Measurements from ENCODE around the gene RABEP2. TPM values are rescaled to one million over a fixed set of nuclear protein-coding genes. Genes with fewer than 3 reads are reported as not detected.

Gene RABEP2
- total and polyA plus RNA-seq, 5 donors from 2014 or later, result 2.9 to 28.2 (median 3.8) TPM

DNA sequence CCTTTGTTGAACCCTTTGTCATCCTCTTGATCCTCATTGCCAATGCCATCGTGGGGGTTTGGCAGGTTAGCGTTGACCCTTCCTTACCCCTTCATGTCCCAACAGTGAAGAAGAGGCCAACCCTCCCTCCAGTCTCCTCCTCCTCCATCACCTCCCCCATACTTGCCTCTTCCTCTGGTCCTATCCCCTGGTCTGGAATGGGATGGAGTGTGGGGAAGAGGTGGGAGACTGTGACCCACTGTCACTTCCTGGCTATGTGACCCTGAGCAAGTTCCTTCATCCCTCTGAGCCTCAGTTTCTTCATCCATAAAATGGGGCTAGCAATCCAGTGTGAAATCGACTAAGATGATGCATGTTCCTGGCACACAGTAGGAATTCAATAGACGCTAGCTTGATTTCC, 44.1 kb downstream of the RABEP2 start:
- H3K27me3 Mint-ChIP-seq, result peaks cover 6% of the 10 kb centered on the region
- H3K9me3 Mint-ChIP-seq, result no peaks in the 10 kb centered on the region
- Histone ChIP-seq H3K4me1 (ENCODE audit: control insufficient read depth, insufficient read depth, low read length, poor library complexity, severe bottlenecking) (peaks cover 17% of the 10 kb centered on the region), H3K27me3 (ENCODE audit: control insufficient read depth, insufficient read depth, low read length) (no peaks in the 10 kb centered on the region), H3K4me3 (ENCODE audit: low read depth, low read length) (no peak overlapping the region), H3K27ac (ENCODE audit: insufficient read depth, low read length, poor library complexity, severe bottlenecking) (no peak overlapping the region), H3K36me3 (ENCODE audit: control insufficient read depth, insufficient read depth, low read length) (no peaks in the 10 kb centered on the region), H3K9me3 (ENCODE audit: control insufficient read depth in 2 of 2, low read length in 2 of 2) (no peaks in the 10 kb centered on the region)
- peaks cover 0 to 23% (median 9%) of the 10 kb centered on the region in 4 donors for H3K4me1 Mint-ChIP-seq
- no peak for ATAC-seq (ENCODE audit: low read depth in 2 of 2)
- H3K27ac Mint-ChIP-seq, result peak overlapping the region in 2 of 3 donors; percentile 31 to 45
- peak overlapping the region; percentile 66 to 90 (median 86) for H3K4me3 Mint-ChIP-seq
- no peaks in the 10 kb centered on the region for H3K36me3 Mint-ChIP-seq
- DNase-seq, result no peak

DNA sequence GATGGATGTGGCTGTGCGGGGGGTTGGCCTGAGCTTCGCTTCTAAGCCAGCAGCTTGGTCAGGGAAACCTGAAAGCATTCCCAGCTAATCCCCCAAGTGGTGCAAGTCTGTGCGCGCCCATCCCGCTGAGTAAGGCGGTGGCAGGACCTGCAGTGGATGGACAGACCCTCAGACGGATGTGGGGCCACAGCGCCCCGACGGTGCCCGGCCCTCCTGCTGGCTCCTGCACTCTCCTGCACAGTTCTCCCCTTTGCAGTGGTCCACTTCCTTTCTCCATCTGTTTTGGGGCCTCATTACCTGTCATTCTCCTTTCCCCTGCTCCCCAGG, 44.5 kb downstream of the RABEP2 start:
- Histone ChIP-seq H3K27ac (ENCODE audit: insufficient read depth, low read length, poor library complexity, severe bottlenecking) (no peak overlapping the region), H3K4me3 (ENCODE audit: low read depth, low read length) (no peak overlapping the region), H3K9me3 (ENCODE audit: control insufficient read depth in 2 of 2, low read length in 2 of 2) (no peaks in the 10 kb centered on the region), H3K4me1 (ENCODE audit: control insufficient read depth, insufficient read depth, low read length, poor library complexity, severe bottlenecking) (peaks cover 17% of the 10 kb centered on the region), H3K27me3 (ENCODE audit: control insufficient read depth, insufficient read depth, low read length) (no peaks in the 10 kb centered on the region), H3K36me3 (ENCODE audit: control insufficient read depth, insufficient read depth, low read length) (no peaks in the 10 kb centered on the region)
- H3K27ac Mint-ChIP-seq, result peak overlapping the region in 2 of 3 donors; percentile 31 to 45
- peaks cover 0 to 23% (median 9%) of the 10 kb centered on the region in 4 donors for H3K4me1 Mint-ChIP-seq
- DNase-seq (no peak), ATAC-seq (ENCODE audit: low read depth in 2 of 2) (no peak)
- peak overlapping the region; percentile 66 to 90 (median 86) for H3K4me3 Mint-ChIP-seq
- no peaks in the 10 kb centered on the region for H3K36me3 Mint-ChIP-seq
- H3K9me3 Mint-ChIP-seq, result no peaks in the 10 kb centered on the region
- peaks cover 6% of the 10 kb centered on the region for H3K27me3 Mint-ChIP-seq

DNA sequence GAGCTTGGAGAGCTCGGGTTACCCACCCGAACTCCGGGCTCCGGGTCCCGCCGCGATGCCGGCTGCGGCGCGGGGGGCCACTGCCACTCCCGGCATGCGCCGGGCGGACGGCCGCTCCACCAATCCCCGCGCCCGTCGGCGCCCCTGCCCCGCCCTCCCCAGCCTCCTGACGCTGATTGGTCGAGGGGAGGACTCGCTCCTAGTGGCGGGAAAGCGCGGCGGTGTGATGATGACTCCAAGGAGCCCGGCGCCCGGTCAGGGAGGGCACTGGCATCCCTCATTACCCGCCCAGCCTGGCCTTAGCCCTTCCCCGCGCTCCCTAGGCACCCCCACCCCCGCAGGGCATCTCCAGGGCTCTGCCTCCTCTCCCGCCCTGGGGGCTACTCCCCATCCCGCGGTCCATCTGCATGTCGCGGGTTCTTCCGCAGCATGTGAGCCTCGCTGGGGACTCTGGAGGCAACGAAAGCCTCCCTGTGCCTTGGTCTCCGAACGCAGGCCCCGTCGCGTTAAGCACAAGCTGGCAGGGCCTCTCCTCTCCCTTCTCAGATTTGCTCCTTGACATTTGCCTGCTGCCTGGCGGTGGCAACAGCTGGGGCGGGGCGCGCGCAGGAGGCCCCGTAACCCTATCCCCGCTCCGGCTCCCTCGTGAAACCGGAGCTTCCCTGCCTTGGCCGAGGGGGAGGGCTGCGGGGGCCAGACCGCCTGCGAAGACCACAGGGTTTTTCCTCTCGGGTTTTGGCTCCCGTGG, 45.0 kb downstream of the RABEP2 start:
- Mint-ChIP-seq H3K9me3 (no peaks in the 10 kb centered on the region), H3K4me1 (peaks cover 0 to 23% (median 9%) of the 10 kb centered on the region in 4 donors), H3K27ac (no peak overlapping the region), H3K36me3 (no peaks in the 10 kb centered on the region), H3K27me3 (peaks cover 6% of the 10 kb centered on the region), H3K4me3 (peak overlapping the region; percentile 66 to 95 (median 88))
- no peaks in the 10 kb centered on the region for H3K27me3 ChIP-seq (ENCODE audit: control insufficient read depth, insufficient read depth, low read length)
- no peaks in the 10 kb centered on the region for H3K9me3 ChIP-seq (ENCODE audit: control insufficient read depth in 2 of 2, low read length in 2 of 2)
- peak; percentile 79 to 89 (median 87) for DNase-seq
- no peaks in the 10 kb centered on the region for H3K36me3 ChIP-seq (ENCODE audit: control insufficient read depth, insufficient read depth, low read length)
- H3K4me1 ChIP-seq (ENCODE audit: control insufficient read depth, insufficient read depth, low read length, poor library complexity, severe bottlenecking), result peaks cover 17% of the 10 kb centered on the region
- H3K27ac ChIP-seq (ENCODE audit: insufficient read depth, low read length, poor library complexity, severe bottlenecking), result peak overlapping the region; percentile 51
- peak; percentile 96 to 98 for ATAC-seq (ENCODE audit: low read depth in 2 of 2)
- H3K4me3 ChIP-seq (ENCODE audit: low read depth, low read length), result peak overlapping the region; percentile 67

DNA sequence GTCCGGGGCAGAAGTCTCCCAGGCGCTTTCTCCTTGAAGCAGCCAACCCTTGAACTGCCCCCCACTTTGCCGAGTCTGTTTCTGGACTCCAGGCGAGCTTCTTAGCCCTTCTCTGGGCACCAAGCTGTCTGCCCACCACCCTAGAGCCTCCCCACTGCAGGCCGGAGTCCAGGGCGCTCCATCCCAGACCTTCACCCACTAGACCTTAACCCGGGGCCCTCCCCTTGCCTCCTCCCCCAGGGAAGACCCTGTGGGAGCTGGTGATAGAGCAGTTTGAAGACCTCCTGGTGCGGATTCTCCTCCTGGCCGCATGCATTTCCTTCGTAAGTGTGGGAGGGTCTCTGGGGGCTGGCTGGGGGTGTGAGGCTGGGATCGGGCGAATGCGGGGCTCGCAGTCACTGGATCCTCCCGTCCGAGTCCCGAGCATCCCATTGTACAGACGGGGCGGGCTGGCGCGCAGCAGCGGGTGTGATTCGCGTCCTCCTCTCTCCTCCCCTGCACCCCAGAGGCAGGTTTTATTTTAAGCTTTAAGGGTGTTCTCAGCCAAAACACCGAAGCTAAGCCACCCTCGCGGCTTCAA, 45.7 kb downstream of the RABEP2 start:
- no peaks in the 10 kb centered on the region for H3K36me3 ChIP-seq (ENCODE audit: control insufficient read depth, insufficient read depth, low read length)
- peak overlapping the region in 1 of 3 donors; percentile 79 for H3K27ac Mint-ChIP-seq
- peaks cover 0 to 23% (median 9%) of the 10 kb centered on the region in 4 donors for H3K4me1 Mint-ChIP-seq
- peak overlapping the region; percentile 51 for H3K27ac ChIP-seq (ENCODE audit: insufficient read depth, low read length, poor library complexity, severe bottlenecking)
- H3K4me3 Mint-ChIP-seq, result peak overlapping the region; percentile 66 to 95 (median 88)
- H3K4me1 ChIP-seq (ENCODE audit: control insufficient read depth, insufficient read depth, low read length, poor library complexity, severe bottlenecking), result peaks cover 17% of the 10 kb centered on the region
- H3K4me3 ChIP-seq (ENCODE audit: low read depth, low read length), result peak overlapping the region; percentile 67
- peaks cover 6% of the 10 kb centered on the region for H3K27me3 Mint-ChIP-seq
- H3K9me3 Mint-ChIP-seq, result no peaks in the 10 kb centered on the region
- H3K9me3 ChIP-seq (ENCODE audit: control insufficient read depth in 2 of 2, low read length in 2 of 2), result no peaks in the 10 kb centered on the region
- ATAC-seq (ENCODE audit: low read depth in 2 of 2) (peak; percentile 36 to 41), DNase-seq (no peak)
- H3K36me3 Mint-ChIP-seq, result no peaks in the 10 kb centered on the region
- H3K27me3 ChIP-seq (ENCODE audit: control insufficient read depth, insufficient read depth, low read length), result no peaks in the 10 kb centered on the region

DNA sequence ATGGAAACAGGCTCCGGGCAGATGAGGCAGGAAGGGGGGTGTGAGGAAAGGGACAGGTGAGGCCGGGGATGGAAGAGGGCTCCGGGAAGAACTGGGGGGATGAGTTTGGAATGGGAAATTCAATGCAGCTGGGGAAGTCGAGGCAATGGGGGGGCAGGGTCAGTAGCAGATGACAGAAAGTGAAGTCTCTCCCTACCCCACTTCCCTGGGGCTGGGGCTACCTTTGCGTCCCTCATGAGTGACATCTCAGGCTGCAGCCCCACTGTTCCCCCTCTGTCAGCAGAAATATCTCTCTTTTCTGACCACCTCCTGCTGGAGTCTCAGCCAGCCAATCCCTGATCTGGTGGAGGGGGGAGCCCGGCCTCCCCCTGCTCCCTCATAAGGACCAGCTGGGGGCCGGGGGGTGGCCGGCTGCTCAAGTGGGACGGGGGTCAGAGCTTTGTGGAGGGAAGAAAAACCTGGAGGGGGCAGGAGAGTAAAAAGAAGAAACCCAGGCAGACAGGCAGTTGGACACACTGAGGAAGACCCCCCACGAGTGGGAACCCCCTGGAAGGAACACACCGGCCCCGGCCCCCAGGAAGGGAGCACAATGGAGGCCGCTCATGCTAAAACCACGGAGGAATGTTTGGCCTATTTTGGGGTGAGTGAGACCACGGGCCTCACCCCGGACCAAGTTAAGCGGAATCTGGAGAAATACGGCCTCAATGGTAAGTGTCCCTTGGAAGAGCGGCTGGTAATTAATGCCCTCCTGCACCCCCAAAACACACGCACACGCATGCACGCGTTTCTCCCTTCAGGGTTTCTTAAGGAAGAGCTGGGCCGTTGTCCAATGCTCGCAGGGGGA, 46.7 kb downstream of the RABEP2 start, which contains the start of gene ATP2A1:
TSS of gene ATP2A1 (plus strand) at position 406 of the 844 bp plus-strand sequence. CDS start at position 590, 184 bp downstream.
- no peaks in the 10 kb centered on the region for H3K36me3 ChIP-seq (ENCODE audit: control insufficient read depth, insufficient read depth, low read length)
- Mint-ChIP-seq H3K9me3 (no peaks in the 10 kb centered on the region), H3K4me1 (peaks cover 0 to 18% (median 9%) of the 10 kb centered on the region in 4 donors), H3K27me3 (peaks cover 6% of the 10 kb centered on the region), H3K36me3 (no peaks in the 10 kb centered on the region), H3K27ac (peak within 1 kb of the TSS in 1 of 3 donors; percentile 79), H3K4me3 (peak within 1 kb of the TSS; percentile 66 to 95 (median 88))
- no peaks in the 10 kb centered on the region for H3K9me3 ChIP-seq (ENCODE audit: control insufficient read depth in 2 of 2, low read length in 2 of 2)
- no peak for DNase-seq
- ATAC-seq (ENCODE audit: low read depth in 2 of 2), result no peak
- no peak within 1 kb of the TSS for H3K27ac ChIP-seq (ENCODE audit: insufficient read depth, low read length, poor library complexity, severe bottlenecking)
- no peaks in the 10 kb centered on the region for H3K27me3 ChIP-seq (ENCODE audit: control insufficient read depth, insufficient read depth, low read length)
- peak within 1 kb of the TSS; percentile 67 for H3K4me3 ChIP-seq (ENCODE audit: low read depth, low read length)
- peaks cover 17% of the 10 kb centered on the region for H3K4me1 ChIP-seq (ENCODE audit: control insufficient read depth, insufficient read depth, low read length, poor library complexity, severe bottlenecking)

DNA sequence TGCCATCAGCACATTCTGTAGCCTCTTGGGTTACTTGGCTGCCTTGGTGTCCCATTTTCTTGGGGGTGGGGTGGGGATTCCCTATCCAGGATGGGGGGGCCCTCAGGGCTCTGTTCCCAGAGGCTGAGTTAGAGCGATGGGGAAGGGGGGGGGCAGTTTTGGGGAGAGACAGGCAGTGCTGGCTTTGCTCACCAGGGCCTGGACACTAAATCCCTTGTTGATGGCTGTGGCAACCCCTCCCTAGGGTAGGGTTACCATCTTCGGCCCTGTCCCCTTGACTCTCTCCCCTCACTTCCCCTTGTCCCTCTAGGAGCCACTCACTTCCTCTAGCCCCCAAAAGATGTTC, 47.4 kb downstream of the RABEP2 start:
- Mint-ChIP-seq H3K4me3 (peak overlapping the region in 2 of 4 donors; percentile 38 to 50), H3K27me3 (peaks cover 6% of the 10 kb centered on the region), H3K4me1 (peaks cover 0 to 18% (median 9%) of the 10 kb centered on the region in 4 donors), H3K9me3 (no peaks in the 10 kb centered on the region), H3K27ac (no peak overlapping the region), H3K36me3 (no peaks in the 10 kb centered on the region)
- no peak overlapping the region for H3K27ac ChIP-seq (ENCODE audit: insufficient read depth, low read length, poor library complexity, severe bottlenecking)
- ATAC-seq (ENCODE audit: low read depth in 2 of 2) (no peak), DNase-seq (no peak)
- H3K36me3 ChIP-seq (ENCODE audit: control insufficient read depth, insufficient read depth, low read length), result no peaks in the 10 kb centered on the region
- no peaks in the 10 kb centered on the region for H3K27me3 ChIP-seq (ENCODE audit: control insufficient read depth, insufficient read depth, low read length)
- no peak overlapping the region for H3K4me3 ChIP-seq (ENCODE audit: low read depth, low read length)
- no peaks in the 10 kb centered on the region for H3K9me3 ChIP-seq (ENCODE audit: control insufficient read depth in 2 of 2, low read length in 2 of 2)
- peaks cover 17% of the 10 kb centered on the region for H3K4me1 ChIP-seq (ENCODE audit: control insufficient read depth, insufficient read depth, low read length, poor library complexity, severe bottlenecking)

DNA sequence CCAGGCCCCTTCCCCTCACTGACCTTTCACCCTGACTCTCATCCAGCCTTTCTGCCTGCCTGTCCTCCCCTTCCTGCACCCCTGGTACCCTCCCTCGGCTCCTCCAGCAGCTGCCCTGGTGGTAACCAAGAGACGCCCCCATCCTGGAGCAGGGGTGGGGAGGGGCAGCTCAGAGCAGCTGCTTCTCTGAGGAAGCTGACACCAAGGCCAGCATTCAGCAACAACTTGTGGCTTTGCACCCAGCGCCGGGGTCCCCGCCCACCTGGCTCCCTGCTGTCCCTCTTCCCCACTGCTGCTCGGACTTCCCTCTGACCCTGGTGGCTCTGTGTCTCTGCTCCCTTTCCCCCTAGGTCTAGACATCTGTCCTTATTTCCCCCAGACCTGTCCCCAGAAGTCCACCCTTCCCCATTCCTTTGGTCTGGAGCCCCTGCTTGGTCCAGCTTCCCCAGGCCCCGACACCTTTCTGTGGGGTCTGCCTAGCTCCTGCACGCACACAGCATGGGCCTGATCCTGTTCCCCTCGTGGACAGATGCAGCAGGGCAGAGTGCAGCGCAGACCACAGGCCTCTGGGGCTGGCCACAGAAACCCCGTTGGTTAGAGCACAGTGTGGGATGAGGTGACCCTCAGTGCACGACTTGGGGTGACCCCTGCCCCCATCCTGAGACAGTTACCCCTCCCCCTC, 47.9 kb downstream of the RABEP2 start:
- ATAC-seq (ENCODE audit: low read depth in 2 of 2), result no peak
- H3K4me3 ChIP-seq (ENCODE audit: low read depth, low read length), result no peak overlapping the region
- no peaks in the 10 kb centered on the region for H3K9me3 ChIP-seq (ENCODE audit: control insufficient read depth in 2 of 2, low read length in 2 of 2)
- Mint-ChIP-seq H3K9me3 (no peaks in the 10 kb centered on the region), H3K27ac (no peak overlapping the region), H3K36me3 (no peaks in the 10 kb centered on the region), H3K4me1 (peaks cover 0 to 18% (median 9%) of the 10 kb centered on the region in 4 donors), H3K27me3 (peaks cover 6% of the 10 kb centered on the region), H3K4me3 (peak overlapping the region in 1 of 4 donors; percentile 51)
- DNase-seq, result no peak
- peaks cover under 1% of the 10 kb centered on the region for H3K36me3 ChIP-seq (ENCODE audit: control insufficient read depth, insufficient read depth, low read length)
- no peaks in the 10 kb centered on the region for H3K27me3 ChIP-seq (ENCODE audit: control insufficient read depth, insufficient read depth, low read length)
- H3K27ac ChIP-seq (ENCODE audit: insufficient read depth, low read length, poor library complexity, severe bottlenecking), result no peak overlapping the region
- peaks cover 17% of the 10 kb centered on the region for H3K4me1 ChIP-seq (ENCODE audit: control insufficient read depth, insufficient read depth, low read length, poor library complexity, severe bottlenecking)
